CD4-positive, alpha-beta T cell (primary cell): ENCODE results near the gene CHST14. TPM values are rescaled to one million over a fixed set of nuclear protein-coding genes. Genes with fewer than 3 reads are reported as not detected.

Experiments
- ATAC-seq: fragments of 200-7000 bp; cut with Tn5 transposase; one replicate; pipeline ENCODE4 v1.10.0; 2022; ENCODE audit warnings: mild to moderate bottlenecking; ENCODE audit not compliant: poor library complexity
- CTCF ChIA-PET: fragments of 350-600 bp; sonication (Branson Sonifier 250); formaldehyde crosslinking; loops from one replicate; lab custom pipeline; 2021; ENCODE audit warnings: antibody characterized with exemption, inconsistent platforms; lab: Charles Lee
- POLR2A ChIA-PET: fragments of 350-600 bp; sonication (Branson Sonifier 250); formaldehyde crosslinking; loops from one replicate; lab custom pipeline; 2021; ENCODE audit warnings: antibody characterized with exemption, inconsistent platforms; lab: Charles Lee
- DNase-seq, 14 experiments: peaks; one replicate each; pipeline ENCODE4 v3.0.0-alpha.2; 2013 to 2020; ENCODE audit warnings: mixed read lengths in 2 of 14
- H3K27ac ChIP-seq, 2 donors: one replicate each; pipeline versions ENCODE4 v1.5.1 to v1.7.0; 2013; ENCODE audit warnings: low read length in 2 of 2, low read depth in 1 of 2, mild to moderate bottlenecking in 1 of 2
- H3K27me3 ChIP-seq, 2 experiments: 1 replicate in 1 of 2; 2 replicates in 1 of 2; pipeline versions ENCODE4 v1.6.1 to v1.7.0; 2013; ENCODE audit warnings: low read length in 2 of 2, control low read depth in 1 of 2, mild to moderate bottlenecking in 1 of 2, moderate library complexity in 1 of 2; ENCODE audit not compliant: insufficient read depth in 2 of 2, control insufficient read depth in 1 of 2
- H3K36me3 ChIP-seq: one replicate; pipeline ENCODE4 v1.6.1; 2013; ENCODE audit warnings: low read length, control low read depth; ENCODE audit not compliant: insufficient read depth
- H3K4me1 ChIP-seq: one replicate; pipeline ENCODE4 v1.6.1; 2013; ENCODE audit warnings: low read length, control low read depth; ENCODE audit not compliant: insufficient read depth
- H3K4me3 ChIP-seq: one replicate; pipeline ENCODE4 v1.5.1; 2013; ENCODE audit warnings: mild to moderate bottlenecking, low read length, moderate library complexity
- H3K9me3 ChIP-seq, 2 experiments: 1 replicate in 1 of 2; 2 replicates in 1 of 2; pipeline versions ENCODE4 v1.6.1 to v1.7.0; 2013; ENCODE audit warnings: low read length in 2 of 2, mild to moderate bottlenecking in 2 of 2, control low read depth in 1 of 2, moderate library complexity in 1 of 2; ENCODE audit not compliant: control insufficient read depth in 1 of 2, insufficient read depth in 1 of 2
- H3K27ac Mint-ChIP-seq: one replicate; pipeline ENCODE4 v1.8.0; 2020; ENCODE audit warnings: mixed read lengths
- H3K27me3 Mint-ChIP-seq: one replicate; pipeline ENCODE4 v1.8.0; 2021; ENCODE audit warnings: mixed read lengths
- H3K36me3 Mint-ChIP-seq: one replicate; pipeline ENCODE4 v1.8.0; 2021; ENCODE audit warnings: low read depth, mixed read lengths
- H3K4me1 Mint-ChIP-seq: one replicate; pipeline ENCODE4 v1.8.0; 2021; ENCODE audit warnings: low read depth, mixed read lengths
- H3K4me3 Mint-ChIP-seq: one replicate; pipeline ENCODE4 v1.8.0; 2020; ENCODE audit warnings: mild to moderate bottlenecking, mixed read lengths
- H3K9me3 Mint-ChIP-seq: one replicate; pipeline ENCODE4 v1.8.0; 2020; ENCODE audit warnings: mixed read lengths
- intact Hi-C, 2 experiments: fragments of 100-400 bp; cut with DNase I in 1 of 2; cut with micrococcal nuclease in 1 of 2; formaldehyde crosslinking; loops; one replicate each; pipeline versions ENCODE4 v1.15.1 to v1.9.0; 2023 to 2025; cut with DNase I, micrococcal nuclease
- total RNA-seq, 174 experiments: library from RNA in 2 of 174; stranded (reverse) in 2 of 174; gene quantifications; one replicate each; pipeline ENCODE4 v1.2.3 and lab custom pipeline; 2021 to 2026
- TF ChIP-seq, protein P1 (sequence below): fragments of 200-600 bp; IDR thresholded peaks from one replicate; pipeline ENCODE4 v1.8.0; 2022; ENCODE audit warnings: antibody characterized with exemption, mild to moderate bottlenecking

Gene CHST14
- total RNA-seq, 2 experiments from 2014 or later: 4.6 to 5.1 TPM

DNA sequence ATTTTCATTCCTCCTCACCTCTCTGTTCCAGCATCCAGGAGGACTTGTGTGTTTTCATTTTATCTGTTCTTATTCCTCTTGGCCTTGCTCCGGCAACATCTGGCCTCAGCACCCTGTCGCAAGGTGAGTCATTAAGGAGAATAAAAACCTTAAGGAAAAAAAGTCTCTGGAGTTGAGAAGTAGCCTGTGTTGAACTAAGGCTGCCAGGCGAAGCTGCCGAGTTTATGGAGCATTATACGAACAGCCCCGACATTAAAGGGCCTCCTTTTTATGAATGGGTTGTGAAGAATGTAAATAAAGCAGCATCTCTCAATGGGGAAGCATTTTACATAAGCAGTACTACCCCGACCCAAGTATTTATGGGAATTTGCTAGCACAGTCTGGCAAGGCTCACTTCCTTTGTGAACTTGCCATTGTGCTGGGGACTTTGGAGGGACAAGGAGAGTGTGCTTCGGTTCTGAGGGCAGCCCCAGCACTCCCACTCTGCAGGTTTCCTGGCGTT is 25.3 kb upstream of the CHST14 start:
- peaks cover 63% of the 10 kb centered on the region for H3K4me1 Mint-ChIP-seq
- POLR2A ChIA-PET: interaction anchor here (7.4 kb wide), 1 partner anchor 9 kb away, joined by 106 read pairs; no protein-coding TSS in a partner anchor
- Histone ChIP-seq H3K27ac (no peak overlapping the region), H3K27me3 (no peaks in the 10 kb centered on the region), H3K36me3 (peaks cover 11% of the 10 kb centered on the region), H3K9me3 (no peaks in the 10 kb centered on the region), H3K4me3 (no peak overlapping the region), H3K4me1 (peaks cover 65% of the 10 kb centered on the region)
- H3K36me3 Mint-ChIP-seq: peaks cover 4% of the 10 kb centered on the region
- no peak for ATAC-seq
- intact Hi-C loops: loop anchor here in 1 of 2 experiments (10.0 kb wide), 1 partner anchor 149 kb away; the partner anchor contains the start of gene KNL1
- DNase-seq: no peak
- peak overlapping the region; percentile 36 for H3K27ac Mint-ChIP-seq
- H3K27me3 Mint-ChIP-seq: no peaks in the 10 kb centered on the region
- no peaks in the 10 kb centered on the region for H3K9me3 Mint-ChIP-seq
- CTCF ChIA-PET: interaction anchor here (0.5 to 1.2 kb wide), 2 partner anchors 62 to 259 kb away, joined by 4 to 5 read pairs; no protein-coding TSS in a partner anchor
- peak overlapping the region; percentile 48 for H3K4me3 Mint-ChIP-seq
- TF ChIP-seq, protein P1, sequence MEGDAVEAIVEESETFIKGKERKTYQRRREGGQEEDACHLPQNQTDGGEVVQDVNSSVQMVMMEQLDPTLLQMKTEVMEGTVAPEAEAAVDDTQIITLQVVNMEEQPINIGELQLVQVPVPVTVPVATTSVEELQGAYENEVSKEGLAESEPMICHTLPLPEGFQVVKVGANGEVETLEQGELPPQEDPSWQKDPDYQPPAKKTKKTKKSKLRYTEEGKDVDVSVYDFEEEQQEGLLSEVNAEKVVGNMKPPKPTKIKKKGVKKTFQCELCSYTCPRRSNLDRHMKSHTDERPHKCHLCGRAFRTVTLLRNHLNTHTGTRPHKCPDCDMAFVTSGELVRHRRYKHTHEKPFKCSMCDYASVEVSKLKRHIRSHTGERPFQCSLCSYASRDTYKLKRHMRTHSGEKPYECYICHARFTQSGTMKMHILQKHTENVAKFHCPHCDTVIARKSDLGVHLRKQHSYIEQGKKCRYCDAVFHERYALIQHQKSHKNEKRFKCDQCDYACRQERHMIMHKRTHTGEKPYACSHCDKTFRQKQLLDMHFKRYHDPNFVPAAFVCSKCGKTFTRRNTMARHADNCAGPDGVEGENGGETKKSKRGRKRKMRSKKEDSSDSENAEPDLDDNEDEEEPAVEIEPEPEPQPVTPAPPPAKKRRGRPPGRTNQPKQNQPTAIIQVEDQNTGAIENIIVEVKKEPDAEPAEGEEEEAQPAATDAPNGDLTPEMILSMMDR: no peak

DNA sequence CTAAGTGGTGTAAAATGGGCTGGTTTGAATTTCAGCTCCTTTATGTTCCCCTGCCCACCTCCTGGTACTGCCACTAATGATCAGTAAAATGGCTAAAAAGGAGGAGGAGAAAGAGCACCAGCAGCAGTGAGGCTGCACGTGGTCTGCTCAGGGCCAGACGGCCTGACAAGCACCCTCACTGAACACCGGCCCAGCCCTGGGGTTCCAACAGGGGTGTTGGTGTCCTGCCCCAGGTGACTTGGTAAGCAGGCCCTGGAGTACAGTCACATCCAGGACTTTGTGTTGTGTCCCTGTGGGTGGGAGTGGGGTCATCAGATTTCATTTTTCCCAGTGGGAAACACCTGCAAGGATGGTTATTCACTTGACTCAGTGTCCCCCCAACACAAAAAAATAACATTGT is 24.6 kb upstream of the CHST14 start:
- no peak for DNase-seq
- intact Hi-C loops: loop anchor here in 1 of 2 experiments (10.0 kb wide), 1 partner anchor 149 kb away; the partner anchor contains the start of gene KNL1
- no peak overlapping the region for H3K27ac ChIP-seq
- H3K36me3 ChIP-seq: peaks cover 11% of the 10 kb centered on the region
- H3K4me3 ChIP-seq: no peak overlapping the region
- ChIA-PET POLR2A (no interaction called here), CTCF (no interaction called here)
- Mint-ChIP-seq H3K36me3 (peaks cover 4% of the 10 kb centered on the region), H3K27ac (no peak overlapping the region), H3K4me3 (no peak overlapping the region), H3K27me3 (no peaks in the 10 kb centered on the region), H3K9me3 (no peaks in the 10 kb centered on the region), H3K4me1 (peaks cover 69% of the 10 kb centered on the region)
- H3K9me3 ChIP-seq: no peaks in the 10 kb centered on the region
- no peaks in the 10 kb centered on the region for H3K27me3 ChIP-seq
- TF ChIP-seq, protein P1: no peak
- ATAC-seq: no peak
- peaks cover 72% of the 10 kb centered on the region for H3K4me1 ChIP-seq

DNA sequence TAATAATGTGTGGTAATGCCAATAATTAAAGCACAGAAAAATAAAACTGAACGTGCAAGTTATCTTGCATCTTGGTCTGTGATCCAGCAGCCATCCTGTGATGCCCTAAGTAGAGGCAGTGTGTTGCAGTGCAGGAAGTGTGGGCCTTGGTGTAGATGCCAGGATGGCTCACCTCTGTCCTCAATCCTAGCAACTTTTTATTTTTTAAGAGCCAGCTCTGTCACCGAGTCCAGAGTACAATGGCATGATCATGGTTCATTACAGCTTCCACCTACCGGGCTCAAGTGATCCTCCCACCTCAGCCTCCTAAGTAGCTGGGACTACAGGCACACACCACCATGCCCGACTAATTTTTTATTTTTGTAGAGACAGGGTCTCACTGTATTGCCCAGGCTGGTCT is 22.4 kb upstream of the CHST14 start:
- CTCF ChIA-PET: no interaction called here
- ATAC-seq: no peak
- no peaks in the 10 kb centered on the region for H3K27me3 Mint-ChIP-seq

More for the DNA sequence above, 22.4 kb upstream of the CHST14 start:
- Mint-ChIP-seq H3K27ac (no peak overlapping the region), H3K36me3 (no peaks in the 10 kb centered on the region), H3K4me1 (peaks cover 79% of the 10 kb centered on the region), H3K4me3 (no peak overlapping the region), H3K9me3 (no peaks in the 10 kb centered on the region)
- Histone ChIP-seq H3K4me3 (no peak overlapping the region), H3K27me3 (no peaks in the 10 kb centered on the region), H3K4me1 (peaks cover 79% of the 10 kb centered on the region), H3K9me3 (no peaks in the 10 kb centered on the region), H3K36me3 (peaks cover 11% of the 10 kb centered on the region), H3K27ac (no peak overlapping the region)
- DNase-seq: no peak
- intact Hi-C loops: loop anchor here in 1 of 2 experiments (10.0 kb wide), 1 partner anchor 146 kb away; the partner anchor contains the start of gene KNL1
- POLR2A ChIA-PET: no interaction called here
- TF ChIP-seq, protein P1: no peak
